Stimulated activated CD8-positive, alpha-beta memory T cell treated with anti-CD3 and anti-CD28 coated beads, Interleukin-7, amount 100 ng/mL, for 48 hours (primary cell): ENCODE measurements around the gene CCL27.

Source experiments
- DNase-seq, 2 donors: peaks; one replicate each; pipeline ENCODE4 v3.0.0-alpha.2; 2020; ENCODE audit warnings: low read depth in 1 of 2; ENCODE audit errors: extremely low read depth in 1 of 2

CCL27 gene

DNA sequence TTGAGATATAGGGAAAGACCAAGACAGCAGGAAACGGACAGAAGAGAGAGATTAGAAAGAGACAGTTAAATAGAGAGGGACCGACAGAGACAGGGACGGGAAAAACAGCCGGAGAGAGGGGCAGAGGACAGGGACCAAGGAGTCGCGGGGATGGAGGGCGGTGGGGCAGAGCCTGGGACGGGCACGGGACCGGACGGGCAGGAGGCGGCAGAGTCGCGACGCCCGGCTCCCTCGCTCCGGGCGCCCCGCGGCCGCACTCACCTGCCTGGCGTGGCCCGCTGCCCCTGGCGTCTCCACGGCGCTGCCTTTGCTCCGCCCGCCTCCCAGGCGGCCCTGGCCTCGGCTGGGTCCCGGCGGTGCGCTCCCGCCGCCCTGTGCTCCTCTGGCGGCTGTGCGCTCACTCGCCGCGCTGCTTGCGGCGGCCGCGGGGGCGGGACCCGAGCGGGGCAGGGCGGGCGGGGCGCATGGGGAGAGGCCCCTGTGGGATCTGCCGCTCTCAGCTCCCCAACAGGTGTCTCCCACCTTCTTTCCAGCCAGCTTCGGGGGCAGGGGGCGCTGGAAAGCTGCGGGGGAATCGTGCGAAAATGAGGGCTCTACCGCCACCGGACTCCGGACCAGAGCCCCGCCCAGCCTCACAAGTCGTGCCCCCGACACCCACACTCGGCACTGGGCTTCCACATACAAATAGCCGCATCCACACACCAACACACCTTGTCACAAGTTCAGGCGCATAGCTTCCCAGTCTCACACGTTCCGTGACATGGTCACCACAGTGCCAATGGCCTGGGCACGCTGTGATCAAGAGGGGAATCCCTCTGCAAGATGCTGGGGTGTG lies 33.6 kb downstream of the CCL27 start, which contains the start of gene ARID3C:
ARID3C (minus strand) TSS at position 411 of the 835 bp plus-strand sequence. CDS start 1,052 bp downstream, outside the sequence.
- no peak for DNase-seq

DNA sequence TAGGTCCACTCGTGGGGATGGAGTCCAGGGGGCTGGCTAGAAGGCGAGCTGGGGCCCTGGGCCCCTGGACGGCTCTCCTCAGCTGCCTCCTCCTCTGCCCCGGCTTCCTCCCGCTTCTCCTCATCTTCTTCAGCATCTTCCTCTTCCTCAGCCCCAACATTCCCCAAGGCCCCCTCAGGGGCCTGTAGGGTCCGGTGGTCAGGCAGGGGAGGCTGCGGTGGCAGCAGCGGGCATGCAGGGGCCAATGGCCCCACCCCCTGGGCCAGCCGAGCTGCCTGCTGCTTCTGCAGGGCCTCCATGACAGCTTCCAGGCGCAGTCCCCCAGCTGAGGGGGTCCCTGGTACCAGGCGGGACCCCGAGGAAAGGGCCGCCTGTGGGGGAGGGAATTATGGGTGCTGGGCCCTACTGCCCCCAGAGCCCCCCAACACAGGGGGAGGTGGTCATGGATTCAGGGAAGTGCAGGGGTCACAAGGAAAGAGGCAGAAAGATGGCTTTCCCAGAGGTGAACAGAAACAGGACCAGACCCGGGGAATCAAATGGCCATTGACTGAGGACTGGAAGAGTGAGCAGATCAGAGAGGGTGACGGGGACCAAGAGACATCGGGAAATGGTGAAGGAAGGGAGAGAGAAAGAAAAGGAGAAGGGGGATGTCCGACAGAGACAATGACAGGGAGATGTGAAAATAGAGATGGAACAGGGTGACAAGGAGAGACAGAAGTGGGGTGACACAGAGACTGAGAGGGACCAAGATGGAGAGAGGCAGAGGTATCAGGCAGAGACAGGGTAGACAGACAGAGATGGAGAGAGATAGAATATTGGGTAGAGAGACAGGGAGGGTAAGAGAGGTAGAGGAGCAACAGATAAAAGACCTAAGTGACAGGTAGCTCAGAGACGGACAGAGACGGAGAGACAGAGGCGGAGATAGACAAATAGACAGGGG lies 34.5 kb downstream of the CCL27 start:
- no peak for DNase-seq

DNA sequence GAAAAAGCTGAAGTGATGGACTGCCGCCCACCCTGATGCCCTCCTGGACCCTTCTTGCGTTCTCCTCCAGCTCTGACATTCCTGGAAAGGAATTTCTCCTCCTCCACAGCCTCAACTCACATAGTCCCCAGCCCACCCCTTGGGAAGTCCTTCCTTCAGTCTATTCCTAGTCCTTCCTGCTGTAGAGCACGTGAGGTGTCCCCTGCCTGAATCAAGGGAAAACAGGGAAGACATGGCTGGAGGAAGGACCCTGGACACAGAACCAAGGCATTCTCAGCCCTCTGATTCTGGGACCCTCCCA lies 37.3 kb downstream of the CCL27 start:
- DNase-seq, result no peak

DNA sequence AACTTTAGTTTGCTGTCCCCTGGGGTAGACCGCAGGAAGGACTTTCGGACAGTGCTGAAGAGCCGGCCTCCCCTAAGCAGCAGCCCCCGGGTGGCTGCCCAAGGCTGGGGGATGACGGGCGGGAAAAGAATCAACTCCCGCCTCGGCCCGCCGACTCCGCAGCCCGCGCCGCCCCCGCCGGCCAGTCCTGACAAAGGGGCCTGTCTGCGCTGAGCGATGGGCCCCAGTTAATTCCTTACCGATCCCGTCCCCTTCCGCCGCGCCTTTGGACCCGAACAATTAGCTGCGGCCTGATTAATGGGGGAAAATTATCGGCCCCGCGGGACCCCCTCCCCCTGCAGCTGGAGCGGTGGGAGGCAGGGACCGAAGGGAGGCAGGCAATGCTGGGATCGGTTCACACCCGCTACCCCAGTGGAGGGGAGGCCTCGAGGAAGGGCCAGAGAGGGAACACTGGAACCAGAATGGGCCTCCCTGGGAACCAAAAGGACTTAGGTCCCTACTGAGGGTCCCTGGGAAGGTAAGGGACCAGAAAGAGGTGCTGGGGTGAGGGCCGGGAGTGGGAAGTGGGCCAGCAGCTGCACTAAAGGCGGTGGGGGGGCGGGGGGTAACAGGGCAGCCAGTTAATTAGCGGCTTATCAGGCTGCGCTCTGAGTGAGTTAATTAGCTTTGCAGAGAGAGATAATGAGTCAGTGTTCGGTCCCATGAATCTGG lies 37.8 kb downstream of the CCL27 start:
- DNase-seq, result no peak

- no peak for DNase-seq
These were observed 38.9 kb downstream of the CCL27 start for GRCh38 chr9:34623374-34624235.

- DNase-seq, result peak; percentile 62 to 92
These were observed 42.1 kb downstream of the CCL27 start, which contains the start of gene DCTN3 for GRCh38 chr9:34620061-34620994. Gene DCTN3 (minus strand): TSS chr9:34620495. CDS start chr9:34620464, 31 bp downstream.

GRCh38 chr9:34615132-34615531 lies 47.3 kb downstream of the CCL27 start:
- no peak for DNase-seq

DNA sequence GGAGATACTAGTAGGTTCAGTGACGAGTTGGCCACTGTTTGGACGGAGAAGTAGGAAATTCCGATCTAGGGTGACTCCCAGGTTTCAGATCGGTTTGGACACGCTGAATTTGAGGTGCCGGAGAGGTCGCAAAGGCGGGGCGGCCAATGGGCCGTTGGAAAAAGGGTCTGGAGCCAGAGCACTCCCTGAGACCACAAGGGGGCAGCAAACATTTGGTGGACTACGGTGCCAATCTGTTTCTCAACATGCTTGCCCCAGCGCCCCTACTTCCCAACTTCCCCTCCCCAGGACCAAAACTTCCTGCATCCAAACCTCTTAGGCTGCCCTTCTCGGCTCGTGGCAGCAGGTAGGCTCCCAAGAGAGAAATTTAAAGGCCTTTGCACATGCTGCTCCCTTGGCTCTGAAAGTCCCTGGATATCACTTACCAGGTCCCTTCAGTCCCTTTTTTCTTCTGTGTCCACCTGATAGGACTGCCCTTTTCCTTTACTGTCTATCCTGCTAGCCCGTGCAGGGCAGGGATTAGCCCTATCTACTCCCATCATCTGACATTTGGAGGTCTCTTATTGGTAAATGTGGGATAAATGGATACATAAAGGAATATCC lies 49.6 kb downstream of the CCL27 start:
- DNase-seq, result peak in 1 of 2 donors; percentile 56
